Endodermal cell (in vitro differentiated cells): ENCODE results near the gene KLHL3. TPM values are rescaled to one million over a fixed set of nuclear protein-coding genes. Genes with fewer than 3 reads are reported as not detected.
A peak's percentile ranks its signal among the peaks of the same experiment; 100 is the strongest.
"Not testable (repeated sequence)": the region's sequence is repeated elsewhere in the genome, so short reads cannot be mapped to it uniquely, and the experiment has no call there.

Experiments
- DNase-seq: peaks from one replicate; pipeline ENCODE4 v3.0.0-alpha.2; 2017
- H3K27ac ChIP-seq: 2 replicates; pipeline ENCODE4 v1.5.1; 2013; ENCODE audit warnings: mild to moderate bottlenecking, low read depth, low read length, moderate library complexity
- H3K27me3 ChIP-seq: 2 replicates; pipeline ENCODE4 v1.6.1; 2013; ENCODE audit warnings: mild to moderate bottlenecking, low read length, moderate library complexity; ENCODE audit not compliant: insufficient read depth, control insufficient read depth, poor library complexity, severe bottlenecking
- H3K36me3 ChIP-seq: 2 replicates; pipeline ENCODE4 v1.7.0; 2013; ENCODE audit warnings: mild to moderate bottlenecking, low read length, moderate library complexity; ENCODE audit not compliant: control insufficient read depth, insufficient read depth
- H3K4me1 ChIP-seq: one replicate; pipeline ENCODE4 v1.7.0; 2013; ENCODE audit warnings: low read length; ENCODE audit not compliant: control insufficient read depth, insufficient read depth
- H3K4me3 ChIP-seq: 2 replicates; pipeline ENCODE4 v1.5.1; 2013; ENCODE audit warnings: mild to moderate bottlenecking, low read length, moderate library complexity
- H3K9ac ChIP-seq: 2 replicates; pipeline ENCODE4 v1.6.1; 2013; ENCODE audit warnings: mild to moderate bottlenecking, low read length, moderate library complexity; ENCODE audit not compliant: poor library complexity, severe bottlenecking; ENCODE audit errors: extremely low read depth
- H3K9me3 ChIP-seq: 2 replicates; pipeline ENCODE4 v1.6.1; 2013; ENCODE audit warnings: mild to moderate bottlenecking, low read length, moderate library complexity; ENCODE audit not compliant: control insufficient read depth
- H3K27ac Mint-ChIP-seq: 2 replicates; pipeline ENCODE4 v1.8.0; 2020; ENCODE audit warnings: mixed read lengths
- H3K27me3 Mint-ChIP-seq: 2 replicates; pipeline ENCODE4 v1.8.0; 2021; ENCODE audit warnings: mild to moderate bottlenecking, mixed read lengths; ENCODE audit not compliant: insufficient read depth
- H3K36me3 Mint-ChIP-seq: 2 replicates; pipeline ENCODE4 v1.8.0; 2020; ENCODE audit warnings: low read depth, mixed read lengths
- H3K4me1 Mint-ChIP-seq: 2 replicates; pipeline ENCODE4 v1.8.0; 2020; ENCODE audit warnings: mixed read lengths
- H3K4me3 Mint-ChIP-seq: 2 replicates; pipeline ENCODE4 v1.8.0; 2020; ENCODE audit warnings: mild to moderate bottlenecking, moderate library complexity, mixed read lengths
- H3K9me3 Mint-ChIP-seq: 2 replicates; pipeline ENCODE4 v1.8.0; 2020; ENCODE audit warnings: mild to moderate bottlenecking, mixed read lengths
- WGBS, 2 experiments: methylation state at CpG; one replicate each; pipeline versions ENCODE4 v1.1.5 to v1.1.7; 2013; ENCODE audit warnings: missing lambda C conversion rate in 2 of 2, mixed read lengths in 1 of 2; ENCODE audit not compliant: insufficient coverage in 1 of 2, insufficient read length in 1 of 2; 5-methylcytosine and 5-hydroxymethylcytosine counted together
- total RNA-seq, 2 donors: library from RNA; stranded (reverse); fragmentation: NEBNext Ultra II Directional in 1 of 2; extraction: Animal tissue kit (Norgen Biotek cat#: 25700) in 1 of 2; gene quantifications; 2 replicates in 1 of 2; 3 replicates in 1 of 2; pipeline ENCODE4 v1.2.1, GENCODE V29; 2021
- TF ChIP-seq, protein P1 (sequence below): fragments of 200-600 bp; sonication (generic); conservative IDR thresholded peaks from 2 replicates; pipeline ENCODE4 v1.5.0; 2021; ENCODE audit warnings: antibody characterized with exemption, mild to moderate bottlenecking

The KLHL3 gene
- total RNA-seq, 2 donors from 2014 or later, result 17.5 to 19.4 TPM

DNA sequence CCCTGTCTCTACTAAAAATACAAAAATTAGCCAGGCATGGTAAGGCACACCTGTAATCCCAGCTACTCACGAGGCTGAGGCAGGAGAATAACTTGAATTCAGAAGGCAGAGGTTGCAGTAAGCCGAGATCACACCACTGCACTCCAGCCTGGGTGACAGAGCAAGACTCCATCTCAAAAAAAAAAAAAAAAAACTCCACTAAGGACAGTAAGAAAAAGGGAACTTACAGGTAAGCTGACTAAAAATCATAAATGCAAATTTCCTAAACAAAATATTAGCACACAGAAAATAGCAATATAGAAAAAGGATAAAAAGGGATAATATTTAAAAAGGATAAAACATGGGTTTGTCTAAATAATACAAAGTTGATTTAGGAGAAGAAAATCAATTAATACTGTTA is 46.2 kb upstream of the KLHL3 start:
- Histone ChIP-seq H3K4me3 (no peak overlapping the region), H3K9ac (no peak overlapping the region), H3K27me3 (no peaks in the 10 kb centered on the region), H3K4me1 (no peaks in the 10 kb centered on the region), H3K9me3 (no peaks in the 10 kb centered on the region), H3K27ac (no peak overlapping the region), H3K36me3 (no peaks in the 10 kb centered on the region)
- 74 to 100% methylated on average over 1 to 2 of the region's 2 CpGs for WGBS, 2 experiments
- H3K4me1 Mint-ChIP-seq, result no peaks in the 10 kb centered on the region
- no peak for DNase-seq
- H3K27me3 Mint-ChIP-seq, result peaks cover 16% of the 10 kb centered on the region
- H3K27ac Mint-ChIP-seq, result no peak overlapping the region
- TF ChIP-seq, protein P1, sequence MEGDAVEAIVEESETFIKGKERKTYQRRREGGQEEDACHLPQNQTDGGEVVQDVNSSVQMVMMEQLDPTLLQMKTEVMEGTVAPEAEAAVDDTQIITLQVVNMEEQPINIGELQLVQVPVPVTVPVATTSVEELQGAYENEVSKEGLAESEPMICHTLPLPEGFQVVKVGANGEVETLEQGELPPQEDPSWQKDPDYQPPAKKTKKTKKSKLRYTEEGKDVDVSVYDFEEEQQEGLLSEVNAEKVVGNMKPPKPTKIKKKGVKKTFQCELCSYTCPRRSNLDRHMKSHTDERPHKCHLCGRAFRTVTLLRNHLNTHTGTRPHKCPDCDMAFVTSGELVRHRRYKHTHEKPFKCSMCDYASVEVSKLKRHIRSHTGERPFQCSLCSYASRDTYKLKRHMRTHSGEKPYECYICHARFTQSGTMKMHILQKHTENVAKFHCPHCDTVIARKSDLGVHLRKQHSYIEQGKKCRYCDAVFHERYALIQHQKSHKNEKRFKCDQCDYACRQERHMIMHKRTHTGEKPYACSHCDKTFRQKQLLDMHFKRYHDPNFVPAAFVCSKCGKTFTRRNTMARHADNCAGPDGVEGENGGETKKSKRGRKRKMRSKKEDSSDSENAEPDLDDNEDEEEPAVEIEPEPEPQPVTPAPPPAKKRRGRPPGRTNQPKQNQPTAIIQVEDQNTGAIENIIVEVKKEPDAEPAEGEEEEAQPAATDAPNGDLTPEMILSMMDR, result no peak
- no peaks in the 10 kb centered on the region for H3K36me3 Mint-ChIP-seq
- H3K4me3 Mint-ChIP-seq, result no peak overlapping the region
- H3K9me3 Mint-ChIP-seq, result no peaks in the 10 kb centered on the region

DNA sequence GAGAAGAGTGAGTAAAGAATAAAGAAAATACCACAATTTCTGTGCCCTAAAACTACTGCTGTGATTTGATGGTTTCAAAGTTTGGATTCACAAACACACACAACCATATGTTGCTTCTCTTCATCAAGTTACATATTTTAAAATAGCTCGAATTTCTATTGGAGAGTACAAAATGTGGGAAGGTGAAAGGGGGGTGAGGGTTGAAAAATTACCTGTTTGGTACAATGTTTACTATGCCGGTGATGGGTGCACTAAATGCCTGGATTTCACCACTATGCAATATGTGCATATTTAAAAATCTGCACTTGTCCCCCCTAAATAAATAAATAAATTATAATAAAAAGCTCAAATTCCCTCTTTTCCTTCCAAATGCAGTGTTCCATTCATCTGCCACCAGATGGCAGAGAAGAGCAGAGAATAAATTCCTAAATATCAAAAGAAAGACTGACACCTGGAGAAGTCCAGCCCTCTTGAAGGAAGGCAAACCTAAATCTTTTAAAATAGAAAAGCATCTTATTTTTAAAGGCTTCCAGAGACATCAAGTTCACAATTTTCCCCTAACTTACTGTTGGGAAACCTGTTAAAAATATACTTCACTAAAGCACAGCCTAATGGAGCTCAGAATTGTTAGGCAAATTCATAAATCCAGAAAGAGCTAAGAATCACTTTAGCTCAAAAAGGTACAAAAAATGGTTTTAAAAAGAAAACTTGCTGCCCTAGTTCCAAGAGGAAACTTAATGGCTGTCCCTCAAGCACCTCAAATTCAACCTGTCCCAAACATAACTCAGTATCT is 43.1 kb upstream of the KLHL3 start:
- Mint-ChIP-seq H3K36me3 (no peaks in the 10 kb centered on the region), H3K4me1 (no peaks in the 10 kb centered on the region), H3K27ac (no peak overlapping the region), H3K9me3 (no peaks in the 10 kb centered on the region), H3K27me3 (peaks cover 2% of the 10 kb centered on the region), H3K4me3 (no peak overlapping the region)
- TF ChIP-seq, protein P1, result peak; percentile 87
- Histone ChIP-seq H3K36me3 (no peaks in the 10 kb centered on the region), H3K27me3 (no peaks in the 10 kb centered on the region), H3K9me3 (no peaks in the 10 kb centered on the region), H3K9ac (no peak overlapping the region), H3K4me1 (no peaks in the 10 kb centered on the region), H3K27ac (no peak overlapping the region), H3K4me3 (no peak overlapping the region)
- WGBS, 2 experiments, result 71% methylated on average over 2 of the region's 2 CpGs; no CpG with 5 or more reads in 1 of the 2 experiments
- DNase-seq, result no peak

DNA sequence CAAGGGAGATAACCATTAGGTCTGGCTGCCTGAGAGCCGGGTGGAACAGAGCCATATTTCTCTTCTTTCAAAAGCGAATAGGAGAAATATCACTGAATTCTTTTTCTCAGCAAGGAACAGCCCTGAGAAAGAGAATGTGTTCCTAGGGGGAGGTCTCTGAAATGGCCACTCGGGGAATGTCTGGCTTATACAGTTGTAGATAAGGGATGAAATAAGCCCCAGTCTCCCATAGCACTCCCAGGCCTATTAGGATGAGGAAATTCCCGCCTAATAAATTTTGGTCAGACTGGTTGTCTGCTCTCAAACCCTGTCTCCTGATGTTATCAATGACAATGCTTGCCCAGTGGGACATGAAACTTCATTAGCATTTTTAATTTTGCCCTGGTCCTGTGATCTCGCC is 32.0 kb upstream of the KLHL3 start:
- not testable (repeated sequence) for H3K36me3 Mint-ChIP-seq, H3K27me3 ChIP-seq, H3K27me3 Mint-ChIP-seq, H3K9ac ChIP-seq, H3K4me3 ChIP-seq, H3K4me1 Mint-ChIP-seq, H3K27ac ChIP-seq, H3K36me3 ChIP-seq, H3K4me1 ChIP-seq, H3K27ac Mint-ChIP-seq, H3K4me3 Mint-ChIP-seq
- peaks cover 39% of the 10 kb centered on the region for H3K9me3 Mint-ChIP-seq
- WGBS, 2 experiments, result 86 to 92% methylated on average over 2 to 5 of the region's 5 CpGs
- peaks cover 31% of the 10 kb centered on the region for H3K9me3 ChIP-seq
- DNase-seq, result peak; percentile 46
